Activated CD8-positive, alpha-beta T cell treated with anti-CD3 and anti-CD28 coated beads for 36 hours (primary cell): ENCODE results near the gene OR9Q1. TPM values are rescaled to one million over a fixed set of nuclear protein-coding genes. Genes with fewer than 3 reads are reported as not detected.

Experiments used
- ATAC-seq: fragments of 200-7000 bp; cut with Tn5 transposase; one replicate; pipeline ENCODE4 v1.10.0; 2021; ENCODE audit warnings: mild to moderate bottlenecking, moderate library complexity
- CTCF ChIA-PET: fragments of 350-600 bp; sonication (Branson Sonifier 250); formaldehyde crosslinking; loops from one replicate; lab custom pipeline; 2021; ENCODE audit warnings: antibody characterized with exemption; lab: Charles Lee
- POLR2A ChIA-PET: fragments of 350-600 bp; sonication (Branson Sonifier 250); formaldehyde crosslinking; loops from one replicate; lab custom pipeline; 2021; ENCODE audit warnings: antibody characterized with exemption; lab: Charles Lee
- DNase-seq: peaks from one replicate; pipeline ENCODE4 v3.0.0-alpha.2; 2020
- H3K27ac Mint-ChIP-seq: one replicate; pipeline ENCODE4 v1.8.0; 2021; ENCODE audit warnings: mild to moderate bottlenecking, mixed read lengths
- H3K27me3 Mint-ChIP-seq: one replicate; pipeline ENCODE4 v1.8.0; 2021; ENCODE audit warnings: mixed read lengths
- H3K36me3 Mint-ChIP-seq: one replicate; pipeline ENCODE4 v1.8.0; 2021; ENCODE audit warnings: low read depth, mixed read lengths
- H3K4me1 Mint-ChIP-seq: one replicate; pipeline ENCODE4 v1.8.0; 2021; ENCODE audit warnings: low read depth, mixed read lengths
- H3K4me3 Mint-ChIP-seq: one replicate; pipeline ENCODE4 v1.8.0; 2021; ENCODE audit warnings: mild to moderate bottlenecking, moderate library complexity, mixed read lengths
- H3K9me3 Mint-ChIP-seq: one replicate; pipeline ENCODE4 v1.8.0; 2021; ENCODE audit warnings: mixed read lengths
- CTCF ChIP-seq: fragments of 200-600 bp; IDR thresholded peaks from one replicate; pipeline ENCODE4 v1.8.0; 2022; ENCODE audit warnings: antibody characterized with exemption, mild to moderate bottlenecking
- intact Hi-C: fragments of 100-400 bp; cut with micrococcal nuclease; formaldehyde crosslinking; loops from one replicate; pipeline ENCODE4 v1.10.0; 2022
- total RNA-seq, 2 experiments: library from RNA; stranded (reverse); gene quantifications; one replicate each; pipeline ENCODE4 v1.2.3, GENCODE V29; 2021

OR9Q1 gene
- total RNA-seq, 2 experiments from 2014 or later, result not detected

DNA sequence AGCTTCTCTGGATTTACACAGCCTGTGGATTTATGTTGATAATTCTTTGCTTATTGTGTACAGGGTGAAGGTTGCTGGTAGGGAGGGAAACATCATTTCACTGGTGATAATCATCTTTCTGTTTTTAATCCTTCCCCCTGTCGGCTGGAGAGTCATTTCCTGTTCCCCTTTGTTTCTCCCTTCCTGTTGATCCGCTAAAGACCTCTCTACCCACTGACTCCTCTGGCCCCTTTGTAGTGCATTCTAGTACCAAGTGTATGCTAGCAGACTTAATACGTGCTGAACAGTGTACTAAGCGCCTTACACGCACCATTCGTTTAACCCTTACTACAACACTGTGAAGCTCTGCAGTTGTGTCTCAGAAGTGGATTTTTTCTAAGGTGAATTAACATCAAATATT, 19.0 kb upstream of the OR9Q1 start:
- ATAC-seq (no peak), DNase-seq (no peak)
- CTCF ChIA-PET, result no interaction called here
- H3K9me3 Mint-ChIP-seq, result no peaks in the 10 kb centered on the region
- no peaks in the 10 kb centered on the region for H3K36me3 Mint-ChIP-seq
- no peak for TF ChIP-seq CTCF
- no peak overlapping the region for H3K4me3 Mint-ChIP-seq
- POLR2A ChIA-PET, result no interaction called here
- no peak overlapping the region for H3K27ac Mint-ChIP-seq
- intact Hi-C loops, result no loop called here
- peaks cover 4% of the 10 kb centered on the region for H3K4me1 Mint-ChIP-seq
- H3K27me3 Mint-ChIP-seq, result peaks cover 19% of the 10 kb centered on the region

DNA sequence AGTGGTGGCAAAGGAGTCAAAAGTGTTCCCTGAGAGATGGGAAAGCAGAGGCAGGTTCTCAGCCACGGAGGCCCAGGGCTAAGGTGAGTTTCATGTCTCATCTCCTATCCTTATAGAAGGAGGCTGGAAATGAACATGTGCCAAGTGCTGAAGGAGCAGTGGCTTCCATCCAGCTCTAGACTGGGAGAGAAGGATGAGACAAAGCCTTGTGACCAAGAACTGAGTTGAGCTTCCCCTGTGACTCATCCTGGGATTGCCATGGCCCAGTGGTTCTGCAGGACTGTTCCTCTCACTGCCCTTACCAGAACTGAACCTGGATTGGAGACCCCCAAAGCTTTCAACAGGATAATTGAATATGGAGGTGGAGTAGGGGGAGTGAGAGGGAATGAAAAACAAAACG, 16.7 kb upstream of the OR9Q1 start:
- no peak for TF ChIP-seq CTCF
- peaks cover 4% of the 10 kb centered on the region for H3K4me1 Mint-ChIP-seq
- H3K4me3 Mint-ChIP-seq, result no peak overlapping the region
- H3K27me3 Mint-ChIP-seq, result peaks cover 19% of the 10 kb centered on the region
- ATAC-seq (no peak), DNase-seq (no peak)
- ChIA-PET POLR2A (no interaction called here), CTCF (no interaction called here)
- intact Hi-C loops, result no loop called here
- no peaks in the 10 kb centered on the region for H3K9me3 Mint-ChIP-seq
- H3K27ac Mint-ChIP-seq, result no peak overlapping the region
- H3K36me3 Mint-ChIP-seq, result no peaks in the 10 kb centered on the region

DNA sequence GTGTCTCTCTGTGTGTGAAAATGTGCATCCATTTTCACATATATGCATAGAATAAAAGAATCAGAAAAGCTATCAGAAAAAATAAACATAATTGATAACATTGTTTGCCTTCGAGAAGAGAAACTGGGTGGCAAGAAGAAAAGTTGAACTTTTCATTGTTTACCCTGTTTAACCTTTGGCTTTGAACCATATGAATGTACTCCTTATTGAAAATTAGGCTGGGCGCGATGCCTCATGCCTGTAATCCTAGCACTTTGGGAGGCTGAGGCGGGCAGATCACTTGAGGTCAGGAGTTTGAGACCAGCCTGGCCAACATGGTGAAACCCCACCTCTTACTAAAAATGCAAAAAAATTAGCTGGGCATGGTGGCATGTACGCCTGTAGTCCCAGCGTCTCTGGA, 11.9 kb upstream of the OR9Q1 start:
- H3K27ac Mint-ChIP-seq, result no peak overlapping the region
- intact Hi-C loops, result no loop called here
- H3K27me3 Mint-ChIP-seq, result peaks cover 2% of the 10 kb centered on the region
- no peaks in the 10 kb centered on the region for H3K4me1 Mint-ChIP-seq
- ChIA-PET CTCF (no interaction called here), POLR2A (no interaction called here)
- no peak for DNase-seq
- no peak for TF ChIP-seq CTCF
- ATAC-seq, result no peak
- no peaks in the 10 kb centered on the region for H3K9me3 Mint-ChIP-seq
- H3K36me3 Mint-ChIP-seq, result no peaks in the 10 kb centered on the region
- H3K4me3 Mint-ChIP-seq, result no peak overlapping the region

- no peaks in the 10 kb centered on the region for H3K36me3 Mint-ChIP-seq
- H3K27me3 Mint-ChIP-seq, result peaks cover 3% of the 10 kb centered on the region
- ChIA-PET POLR2A (no interaction called here), CTCF (no interaction called here)
- intact Hi-C loops, result no loop called here
- TF ChIP-seq CTCF, result no peak
- H3K4me3 Mint-ChIP-seq, result no peak overlapping the region
- DNase-seq, result no peak
- no peak overlapping the region for H3K27ac Mint-ChIP-seq
- no peaks in the 10 kb centered on the region for H3K9me3 Mint-ChIP-seq
- ATAC-seq, result no peak
- H3K4me1 Mint-ChIP-seq, result no peaks in the 10 kb centered on the region
Observed at GRCh38 chr11:58024601-58025091, 965 bp downstream of the OR9Q1 start.

GRCh38 chr11:58027341-58027740, 3.7 kb downstream of the OR9Q1 start:
- ChIA-PET CTCF (no interaction called here), POLR2A (no interaction called here)
- peaks cover 3% of the 10 kb centered on the region for H3K27me3 Mint-ChIP-seq
- DNase-seq, result no peak
- H3K9me3 Mint-ChIP-seq, result no peaks in the 10 kb centered on the region
- no peak overlapping the region for H3K4me3 Mint-ChIP-seq
- no peaks in the 10 kb centered on the region for H3K36me3 Mint-ChIP-seq
- no peak overlapping the region for H3K27ac Mint-ChIP-seq
- intact Hi-C loops, result no loop called here
- no peak for ATAC-seq
- no peak for TF ChIP-seq CTCF
- no peaks in the 10 kb centered on the region for H3K4me1 Mint-ChIP-seq
